NCI-H2171 treated with DMSO at 0.1 percent for 48 hours (cell line): Measurements from ENCODE around the gene GLT6D1.
"Not testable (repeated sequence)": the region's sequence is repeated elsewhere in the genome, so short reads cannot be mapped to it uniquely, and the experiment has no call there.

ENCODE experiments used
- DNase-seq: peaks from one replicate; lab custom pipeline; 2025; lab: John Stamatoyannopoulos, UW

Gene GLT6D1, protein sequence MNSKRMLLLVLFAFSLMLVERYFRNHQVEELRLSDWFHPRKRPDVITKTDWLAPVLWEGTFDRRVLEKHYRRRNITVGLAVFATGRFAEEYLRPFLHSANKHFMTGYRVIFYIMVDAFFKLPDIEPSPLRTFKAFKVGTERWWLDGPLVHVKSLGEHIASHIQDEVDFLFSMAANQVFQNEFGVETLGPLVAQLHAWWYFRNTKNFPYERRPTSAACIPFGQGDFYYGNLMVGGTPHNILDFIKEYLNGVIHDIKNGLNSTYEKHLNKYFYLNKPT

DNA sequence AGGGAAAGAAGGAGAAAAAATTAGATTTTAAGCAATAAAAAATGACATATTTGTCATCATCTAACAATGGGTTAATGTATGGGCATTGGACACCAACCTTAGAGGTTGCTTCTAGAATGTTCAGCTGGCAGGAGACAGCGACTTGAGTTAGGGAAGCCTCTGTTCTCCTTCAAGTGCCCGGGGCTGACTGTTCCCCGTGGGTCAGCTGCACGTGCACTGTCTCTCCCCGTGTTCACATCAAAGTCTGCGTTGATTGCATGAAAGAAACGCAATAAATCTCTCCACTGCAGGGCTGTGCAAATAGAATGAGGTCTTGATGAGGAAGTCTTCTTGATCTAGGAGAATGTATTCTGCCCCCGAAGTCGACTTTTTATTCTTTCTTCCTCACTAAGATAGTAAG lies at the start of gene GLT6D1:
GLT6D1 (minus strand) TSS at position 345 of the 400 bp plus-strand sequence. CDS start 353 bp downstream, outside the sequence.
- no peak for DNase-seq

DNA sequence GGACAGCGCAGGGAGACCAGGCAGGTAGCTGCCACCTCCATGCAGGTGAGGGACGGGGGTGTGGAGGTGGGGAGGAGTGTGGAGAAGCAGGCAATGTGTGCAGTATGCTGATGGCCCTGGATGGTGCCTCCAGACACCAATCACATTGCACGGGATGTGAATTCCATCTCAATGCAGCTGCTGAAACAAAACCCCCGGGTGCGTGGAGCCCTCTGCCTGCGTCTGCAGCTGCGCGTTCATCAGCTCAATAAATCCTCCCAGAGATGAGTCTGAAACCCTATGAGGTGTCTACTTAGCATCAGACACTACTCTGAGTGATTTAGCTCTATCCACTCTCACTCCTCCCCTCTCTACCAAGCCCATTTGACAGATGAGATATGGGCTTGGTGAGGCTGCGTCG lies 49.7 kb upstream of the GLT6D1 start:
- DNase-seq: no peak

DNA sequence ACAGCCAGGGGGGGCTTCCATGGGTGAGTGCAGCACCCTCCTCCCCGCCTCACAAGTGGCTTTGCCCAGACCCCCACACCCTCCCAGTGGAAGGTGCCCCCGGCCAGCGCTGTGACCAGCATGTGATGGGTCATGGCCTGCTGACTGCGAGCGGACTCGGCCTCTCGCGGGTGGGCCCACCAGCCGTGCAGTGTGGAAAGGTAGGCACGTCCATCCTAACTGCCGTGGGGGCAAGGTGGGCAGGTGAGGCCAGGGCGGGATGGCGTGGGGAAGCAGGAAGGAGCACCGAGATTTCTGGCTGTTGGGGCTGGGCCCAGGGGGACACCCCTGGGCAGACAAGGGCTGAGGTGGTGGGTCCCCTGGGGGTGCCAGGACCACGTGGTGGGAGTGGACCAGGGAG lies 47.9 kb upstream of the GLT6D1 start:
- DNase-seq: no peak

DNA sequence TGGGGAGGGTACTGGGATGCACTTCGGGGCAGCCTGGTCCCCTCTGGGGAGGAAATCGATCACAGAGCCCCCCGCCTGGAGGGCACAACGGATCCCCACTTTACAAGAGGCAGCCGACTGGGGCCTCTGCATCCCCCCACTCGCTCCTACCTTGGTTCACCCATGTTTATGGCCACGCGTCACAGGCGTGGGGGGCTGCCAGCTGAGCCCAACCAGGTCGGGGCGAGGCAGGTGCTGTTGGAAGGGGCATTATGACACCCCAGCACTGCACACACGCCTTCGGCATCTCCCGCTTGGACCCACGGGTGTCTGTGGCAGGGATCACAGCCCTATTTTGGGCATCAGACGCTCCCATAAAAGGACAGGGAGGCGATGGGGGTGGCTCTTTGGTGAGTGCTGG lies 45.4 kb upstream of the GLT6D1 start:
- no peak for DNase-seq

DNA sequence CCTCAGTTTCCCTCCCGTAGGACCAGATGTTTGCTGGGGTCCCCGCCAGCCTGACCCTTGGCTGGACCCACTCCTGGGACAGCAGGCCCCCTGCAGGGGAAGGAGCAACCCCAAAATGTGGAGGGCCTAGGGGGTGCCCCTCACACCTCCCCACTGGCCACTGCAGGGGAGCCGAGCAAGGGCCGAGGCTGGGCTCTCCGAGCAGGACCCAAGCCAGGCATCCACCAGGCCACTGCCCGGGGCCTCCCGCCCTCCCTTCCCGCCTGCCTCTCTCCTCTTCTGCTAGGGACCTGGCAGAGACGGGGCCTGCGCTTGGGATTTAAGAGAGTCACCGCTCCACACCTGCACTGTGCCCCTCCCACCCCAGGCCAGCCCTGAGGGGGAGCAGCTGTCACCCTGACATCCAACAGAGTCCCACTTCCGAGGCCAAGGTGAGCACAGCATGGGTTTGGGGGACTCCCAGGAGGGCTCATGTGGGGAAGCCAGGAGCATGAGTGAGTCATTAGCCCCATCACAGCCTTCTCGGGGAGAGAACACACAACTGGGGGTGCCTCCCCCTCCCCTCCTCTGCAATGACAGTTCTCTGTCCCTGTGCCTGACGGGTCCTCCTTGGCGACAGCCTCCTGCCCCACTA lies 44.2 kb upstream of the GLT6D1 start:
- DNase-seq: no peak

DNA sequence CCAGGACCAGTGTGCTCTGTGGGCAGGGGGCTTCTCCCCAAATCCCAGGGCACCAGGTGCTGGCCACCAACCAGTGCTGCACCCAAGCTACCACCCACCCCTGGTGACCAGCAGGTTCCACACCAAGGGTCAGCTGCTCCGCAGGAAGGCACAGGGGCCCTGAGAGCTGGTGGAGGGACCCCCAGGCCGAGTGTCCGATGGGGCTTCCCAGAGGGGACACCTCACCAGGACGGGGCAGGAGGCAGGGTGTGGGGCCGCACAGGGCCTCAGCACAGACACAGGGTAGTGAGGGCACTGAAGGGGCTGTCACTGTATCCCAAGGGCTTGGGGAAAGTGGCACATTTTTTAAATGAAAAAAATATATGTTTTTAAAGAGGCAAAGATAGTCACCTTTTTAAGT lies 41.8 kb upstream of the GLT6D1 start:
- no peak for DNase-seq

DNA sequence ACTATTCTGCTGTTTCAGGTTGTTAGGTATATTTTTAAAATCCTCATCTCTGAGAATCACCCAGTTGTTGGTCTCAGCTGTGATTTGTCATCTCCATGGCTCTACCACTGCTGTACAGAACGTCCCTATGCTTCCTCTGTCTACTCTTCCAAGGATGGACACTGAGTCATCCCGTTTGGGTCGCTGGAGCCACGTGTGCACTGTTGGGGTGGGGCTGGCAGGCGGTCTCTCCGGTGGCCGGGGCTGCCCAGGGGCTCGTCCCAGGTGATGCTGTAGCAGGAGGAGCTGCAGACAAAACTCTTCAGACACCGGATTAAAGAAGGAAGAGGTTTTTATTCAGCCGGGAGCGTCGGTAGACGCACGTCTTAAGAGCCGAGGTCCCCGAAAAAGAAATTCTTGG lies 40.7 kb upstream of the GLT6D1 start:
- no peak for DNase-seq

DNA sequence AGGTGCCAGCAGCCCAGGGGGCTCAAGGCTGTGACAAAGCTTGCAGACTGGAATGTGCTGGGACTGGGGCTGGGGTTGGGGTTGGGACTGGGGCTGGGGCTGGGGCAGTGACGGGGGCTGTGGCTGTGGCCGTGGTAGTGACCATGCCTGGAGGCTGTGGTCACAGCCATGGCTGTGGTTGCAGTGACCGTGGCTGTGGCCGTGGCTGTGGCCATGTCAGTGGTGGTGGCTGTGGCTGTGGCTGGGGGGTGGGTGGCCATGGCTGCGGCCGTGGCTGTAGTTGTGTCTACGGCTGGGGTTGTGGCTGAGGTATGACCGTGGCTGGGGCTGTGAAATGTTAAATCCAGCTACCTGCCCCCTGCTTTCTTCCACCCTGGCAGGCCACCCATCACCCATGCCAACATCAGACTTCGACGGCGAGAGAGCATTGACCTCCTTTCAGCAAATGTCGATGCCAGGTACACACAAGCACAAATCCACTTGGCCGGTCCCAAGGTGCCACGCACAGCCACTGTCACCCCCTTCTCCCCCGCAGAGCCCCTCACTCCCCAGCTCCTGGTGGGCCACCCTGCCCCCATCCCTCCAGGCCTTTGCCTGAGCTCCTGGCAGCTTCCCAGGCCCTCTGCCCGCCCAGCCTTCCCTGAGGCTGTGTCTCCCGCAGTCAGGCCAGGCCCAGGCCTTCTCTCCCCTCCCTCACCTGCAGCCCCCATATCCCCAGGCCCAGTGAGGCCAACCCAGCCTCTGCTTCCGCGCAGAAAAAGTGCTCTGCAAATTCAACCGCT lies 39.1 kb upstream of the GLT6D1 start:
- no peak for DNase-seq

DNA sequence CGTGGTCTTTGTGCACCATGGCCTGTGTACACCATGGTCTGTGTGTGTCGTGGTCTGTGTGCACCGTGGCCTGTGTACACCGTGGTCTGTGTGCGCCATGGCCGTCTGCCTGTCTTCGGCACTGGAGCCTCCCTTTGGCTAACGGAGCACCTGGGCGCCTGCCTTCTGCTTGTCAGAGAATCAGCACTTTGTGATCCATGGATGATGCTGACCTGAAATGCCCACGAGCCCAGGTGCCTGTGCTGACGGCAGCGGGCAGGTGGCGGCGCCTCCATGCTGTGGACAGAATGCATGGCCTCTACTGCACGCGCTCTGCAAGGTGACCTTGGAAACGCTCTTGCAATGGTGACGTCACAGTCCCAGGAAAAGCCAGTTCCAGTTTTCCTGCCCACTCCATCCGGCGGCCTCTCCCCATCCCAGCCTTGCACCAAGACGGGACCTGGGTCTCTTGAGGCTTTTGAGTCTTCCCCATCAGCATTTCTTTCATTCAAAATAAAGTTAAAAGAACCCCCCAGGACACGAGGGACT lies 38.4 kb upstream of the GLT6D1 start:
- no peak for DNase-seq

DNA sequence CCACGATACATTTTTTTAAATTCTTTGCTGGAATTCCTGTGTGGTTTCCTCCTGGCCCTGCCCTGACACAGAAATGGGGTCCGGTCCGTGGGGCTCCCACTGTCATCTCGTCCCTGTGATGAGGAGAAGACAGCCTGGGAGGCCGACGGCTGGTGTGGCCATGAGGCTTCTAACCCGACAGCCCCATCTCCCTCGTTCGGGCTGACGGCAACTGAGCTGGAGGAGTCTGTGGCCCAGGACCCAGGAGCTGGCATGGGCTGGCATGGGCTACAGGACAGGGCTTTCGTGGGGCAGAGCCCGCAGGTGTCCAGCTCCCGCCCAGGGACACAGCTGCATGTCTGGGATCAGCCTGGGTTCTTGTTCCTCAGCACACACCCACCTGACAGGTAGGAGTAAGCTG lies 37.6 kb upstream of the GLT6D1 start:
- DNase-seq: no peak

DNA sequence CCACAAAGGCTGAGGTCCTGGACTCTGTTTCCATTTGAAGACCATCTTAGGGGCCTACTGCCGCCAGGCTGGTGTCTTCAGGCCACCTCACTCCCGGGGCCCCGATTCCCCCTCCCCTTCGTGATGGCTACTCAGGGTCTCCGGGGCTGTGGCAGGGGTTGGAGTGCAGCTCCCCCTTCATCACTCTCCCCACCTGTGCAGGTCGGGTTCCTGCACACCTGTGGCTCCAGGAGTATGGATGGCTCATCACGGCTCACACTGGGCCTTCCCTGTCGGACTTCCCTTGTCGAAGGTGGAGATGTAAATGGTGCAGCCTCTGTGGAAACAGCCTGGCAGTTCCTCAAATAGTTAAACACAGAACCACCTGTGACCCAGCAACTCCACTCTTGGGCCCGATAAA lies 35.6 kb upstream of the GLT6D1 start:
- no peak for DNase-seq

DNA sequence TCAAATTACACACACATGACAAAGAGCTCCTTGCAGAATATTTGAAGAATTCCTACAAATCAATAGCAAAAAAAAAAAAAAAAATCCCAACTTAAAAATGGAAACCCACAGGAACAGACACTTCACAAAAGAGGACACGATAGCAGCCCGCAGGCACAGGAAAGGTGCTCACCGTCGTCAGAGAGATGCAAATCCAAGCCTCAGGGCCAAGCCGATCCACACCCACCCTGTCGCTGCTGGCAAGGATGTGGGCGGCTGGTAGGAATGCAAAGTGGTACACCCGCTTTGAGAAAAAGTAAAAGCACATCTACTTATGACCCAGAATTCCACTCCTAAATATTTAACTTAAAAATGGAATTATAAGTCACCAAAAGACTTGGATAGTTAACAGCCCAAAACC lies 34.6 kb upstream of the GLT6D1 start:
- DNase-seq: no peak

DNA sequence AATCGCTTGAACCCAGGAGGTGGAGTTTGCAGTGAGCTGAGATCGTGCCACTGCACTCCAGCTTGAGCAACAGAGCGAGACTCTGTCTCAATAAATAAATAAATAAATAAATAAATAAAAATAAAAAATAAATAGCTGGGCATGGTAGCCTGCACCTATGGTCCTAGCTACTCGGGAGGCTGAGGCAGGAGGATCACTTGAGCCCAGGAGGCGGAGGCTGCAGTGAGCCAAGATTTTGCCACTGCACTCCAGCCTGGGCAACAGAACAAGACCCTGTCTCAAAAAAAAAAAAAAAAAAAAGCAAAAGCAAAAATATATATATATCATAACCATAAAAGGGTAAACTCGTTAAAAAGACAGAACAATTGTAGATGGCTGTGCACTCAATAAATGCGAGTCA lies 33.4 kb upstream of the GLT6D1 start:
- not testable (repeated sequence) for DNase-seq

DNA sequence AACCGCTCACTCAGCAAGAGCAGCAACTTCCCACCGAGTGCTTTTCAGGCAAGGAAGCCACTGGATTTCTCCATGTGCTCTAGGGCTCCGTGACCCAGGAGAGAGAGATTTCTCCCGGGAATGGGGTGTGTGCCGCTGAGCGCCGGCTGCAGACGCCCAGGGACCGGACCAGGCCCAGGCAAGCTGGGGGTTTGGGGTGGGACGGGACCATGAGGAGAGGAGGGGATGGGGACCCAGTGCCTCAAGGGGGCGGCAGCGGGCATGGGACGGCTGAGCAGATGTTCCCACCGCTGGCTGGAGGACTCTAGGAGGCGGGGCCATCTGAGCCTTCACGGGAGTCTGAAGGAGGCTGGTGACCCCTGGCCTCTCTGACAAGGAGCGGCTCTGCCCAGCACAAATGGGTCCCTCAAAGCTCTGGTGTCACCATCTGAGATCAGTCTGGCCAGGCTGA lies 32.3 kb upstream of the GLT6D1 start:
- no peak for DNase-seq

DNA sequence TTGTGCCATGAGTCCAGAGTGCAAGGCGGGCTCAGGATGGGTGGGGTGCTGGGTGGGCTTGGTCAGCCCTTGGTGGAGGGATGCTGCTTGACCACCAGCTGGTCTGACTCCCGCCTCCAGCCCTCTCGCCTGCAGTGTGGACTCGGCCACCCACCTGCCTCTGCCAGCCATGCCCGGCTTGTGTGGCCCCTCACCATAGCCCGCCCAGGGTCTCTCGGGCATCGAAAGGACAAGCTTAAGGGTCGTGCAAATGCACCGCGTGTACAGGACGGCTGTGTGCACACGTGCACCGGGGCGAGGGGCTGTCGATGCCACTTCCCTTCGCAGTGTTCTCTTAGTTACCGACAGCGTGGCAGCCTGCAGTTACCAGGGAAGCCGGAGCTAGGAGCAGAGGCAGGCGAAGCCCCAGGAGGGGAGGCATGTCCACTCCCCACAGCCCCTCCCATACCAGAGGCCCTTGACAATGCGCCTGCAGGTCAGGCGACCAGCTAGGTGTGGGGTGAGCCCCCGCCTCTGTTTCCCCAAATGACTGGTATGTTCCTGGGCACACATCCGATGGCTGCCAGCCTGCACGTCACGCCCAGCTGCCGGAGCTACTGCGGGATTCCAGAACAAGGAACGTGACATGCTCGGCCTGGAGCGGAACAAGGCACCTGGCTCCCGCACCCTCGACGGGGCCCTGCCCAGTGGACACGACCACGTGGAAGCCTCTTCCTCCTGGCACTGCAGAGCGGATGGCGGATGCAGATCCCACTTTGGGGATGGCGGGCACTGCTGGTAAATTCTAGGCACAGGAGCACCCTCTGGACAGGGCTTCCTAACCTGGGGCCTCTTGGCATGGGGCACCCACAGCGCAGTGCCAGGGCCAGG lies 31.6 kb upstream of the GLT6D1 start:
- no peak for DNase-seq

DNA sequence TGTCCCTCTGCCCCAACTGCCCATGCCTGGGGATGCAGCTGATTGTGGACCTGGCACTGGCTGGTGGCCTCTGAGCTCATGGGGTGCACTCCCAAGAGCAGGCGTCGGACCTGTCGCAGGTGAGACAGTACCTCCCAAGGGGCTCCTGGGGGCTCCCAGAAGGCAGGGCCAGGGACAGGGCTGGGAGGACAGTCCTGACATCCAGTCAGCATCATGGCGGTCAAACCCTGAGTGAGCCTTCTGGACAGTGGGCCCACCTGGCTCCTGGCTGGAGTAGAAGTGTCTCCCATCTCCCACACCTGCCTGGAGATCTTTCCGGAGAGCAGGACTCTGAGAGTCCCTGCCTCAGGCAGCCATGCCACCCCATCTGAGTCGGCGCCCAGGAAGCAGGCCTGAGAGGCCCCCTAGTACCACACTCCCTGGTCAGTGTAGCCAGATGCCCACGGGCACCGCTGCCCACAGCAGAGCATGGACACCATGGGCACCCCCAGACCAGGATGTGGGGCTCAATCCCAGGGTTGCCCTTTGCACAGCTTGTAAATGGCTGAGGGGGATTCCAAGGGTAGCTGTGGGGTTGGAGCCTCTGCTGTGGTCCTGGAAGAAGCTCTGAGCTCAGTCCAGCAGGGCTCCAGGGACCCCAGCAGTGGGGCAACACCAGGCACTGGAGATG lies 30.4 kb upstream of the GLT6D1 start:
- DNase-seq: no peak

DNA sequence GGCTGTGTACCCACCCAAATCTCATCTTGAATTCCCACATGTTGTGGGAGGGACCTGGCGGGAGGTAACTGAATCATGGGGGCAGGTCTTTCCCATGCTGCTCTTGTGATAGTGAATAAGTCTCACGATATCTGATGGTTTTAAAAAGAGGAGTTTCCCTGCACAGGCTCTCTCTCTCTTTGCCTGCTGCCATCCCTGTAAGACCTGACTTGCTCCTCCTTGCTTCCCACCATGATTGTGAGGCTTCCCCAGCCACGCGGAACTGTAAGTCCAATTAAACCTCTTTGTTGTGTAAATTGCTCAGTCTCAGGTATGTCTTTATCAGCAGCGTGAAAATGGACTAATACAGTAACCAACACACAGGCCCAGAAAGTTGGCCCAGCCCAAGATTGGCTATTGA lies 29.7 kb upstream of the GLT6D1 start:
- not testable (repeated sequence) for DNase-seq

DNA sequence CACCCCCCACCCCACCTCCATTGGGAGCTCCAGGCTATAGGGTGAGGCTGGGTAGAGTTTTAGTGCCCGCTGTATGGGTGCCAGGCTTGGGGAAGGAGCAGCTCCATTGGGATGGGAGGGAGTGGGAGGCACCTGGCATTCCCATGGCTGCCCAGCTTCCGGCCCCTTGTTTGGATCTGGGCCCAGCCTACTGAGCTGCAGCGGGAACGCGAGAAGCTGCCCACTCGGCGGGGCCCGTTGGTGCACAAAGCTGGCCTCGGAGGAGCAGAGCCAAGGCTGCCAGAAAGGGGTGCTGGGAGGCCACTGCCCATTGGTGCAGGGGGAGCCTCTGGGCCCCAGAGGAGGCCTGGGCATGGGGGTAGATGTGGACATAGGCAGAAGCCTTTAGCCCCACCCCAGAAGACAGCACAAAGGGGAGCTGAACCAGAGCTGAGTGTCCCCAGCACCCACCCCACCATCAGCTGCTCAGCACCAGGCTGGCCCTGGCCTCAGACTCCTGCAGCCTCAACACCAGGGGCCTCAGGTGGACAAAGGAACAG lies 28.2 kb upstream of the GLT6D1 start:
- no peak for DNase-seq

DNA sequence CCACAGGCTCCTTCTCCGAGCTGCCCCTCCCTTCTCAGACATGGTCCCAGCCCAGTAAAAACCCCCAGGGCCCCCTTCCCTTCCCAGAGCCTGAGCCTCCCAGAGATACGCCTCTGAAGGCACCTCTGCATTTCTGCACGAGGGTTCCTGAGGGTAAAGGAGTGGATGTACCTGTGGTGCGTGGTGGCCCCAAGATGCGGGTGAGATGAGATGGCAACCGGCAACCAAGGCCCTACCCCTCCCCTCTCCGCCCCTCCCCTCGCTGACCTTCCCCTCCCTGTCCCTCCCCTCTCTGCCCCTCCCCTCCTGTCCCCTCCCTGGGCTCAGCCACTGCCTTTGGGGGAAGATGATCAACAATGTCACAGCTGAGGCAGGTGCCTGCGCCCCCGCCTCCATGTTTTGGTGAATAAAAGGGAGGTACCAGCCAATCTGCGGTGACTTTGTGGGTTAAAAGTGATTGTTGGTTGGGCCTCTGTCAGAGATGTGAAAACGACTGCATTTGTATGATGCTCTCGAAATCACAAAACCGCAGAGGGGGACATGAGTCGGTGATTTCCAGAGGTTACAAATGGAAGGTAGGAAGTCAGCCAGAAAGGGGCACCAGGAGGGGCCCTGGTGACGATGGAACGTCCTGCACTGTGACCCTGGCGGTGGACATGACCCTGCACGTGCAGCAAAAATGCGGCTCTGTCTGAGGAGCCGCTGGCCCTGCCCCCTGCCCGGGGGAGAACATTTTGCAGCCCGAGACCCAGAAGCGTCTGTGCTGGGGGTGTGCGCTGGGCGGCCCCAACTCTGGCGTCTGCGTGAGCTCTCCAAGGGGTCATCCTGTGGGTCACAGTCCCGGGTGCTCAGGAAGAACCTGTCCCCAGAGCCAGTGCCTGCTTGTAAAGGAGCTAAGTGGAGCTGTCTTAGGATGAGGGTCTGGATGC lies 27.5 kb upstream of the GLT6D1 start:
- no peak for DNase-seq

DNA sequence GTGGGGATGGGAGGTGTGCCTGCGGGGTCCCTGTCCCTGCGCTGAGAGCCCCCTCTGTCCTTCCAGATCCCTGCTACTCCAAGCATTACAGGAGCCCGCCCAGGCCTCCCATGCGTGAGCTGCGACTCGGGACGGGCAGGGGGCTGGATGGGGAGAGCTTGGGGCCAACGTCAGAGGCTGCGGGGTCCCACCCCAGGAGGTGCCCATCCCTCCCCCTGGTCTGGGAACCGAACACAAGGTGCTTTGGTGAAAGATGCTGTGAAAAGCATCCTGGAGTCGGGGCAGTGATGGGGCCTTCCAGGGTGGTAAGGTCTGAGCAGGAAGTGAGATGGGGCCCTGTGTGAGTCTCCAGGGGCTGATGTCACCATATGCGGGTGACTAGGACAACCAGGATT lies 26.5 kb upstream of the GLT6D1 start:
- no peak for DNase-seq
